GM19099 (cell line): ENCODE results near the gene NINJ1.

Source experiments
- POLR2A ChIP-seq: IDR thresholded peaks from 3 replicates; pipeline ENCODE4 v1.6.1; 2011; ENCODE audit warnings: low read depth; ENCODE audit not compliant: insufficient read length; ENCODE audit errors: extremely low read depth

Gene NINJ1

GRCh38 chr9:93119953-93120845, 13.9 kb downstream of the NINJ1 start:
- no peak for TF ChIP-seq POLR2A

DNA sequence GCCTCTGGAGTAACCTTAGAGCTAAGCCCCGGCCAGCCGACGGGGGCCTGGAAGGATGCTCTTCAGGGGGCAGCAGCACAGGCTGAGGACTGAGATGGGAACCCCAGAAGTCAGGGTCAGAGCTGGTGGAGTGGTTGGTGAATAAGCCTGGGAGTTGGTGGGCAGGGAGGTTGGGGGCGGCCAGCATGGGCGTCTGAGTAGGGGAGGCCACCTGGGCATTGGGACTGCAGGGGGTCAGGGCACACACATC, 14.4 kb downstream of the NINJ1 start:
- TF ChIP-seq POLR2A = no peak

DNA sequence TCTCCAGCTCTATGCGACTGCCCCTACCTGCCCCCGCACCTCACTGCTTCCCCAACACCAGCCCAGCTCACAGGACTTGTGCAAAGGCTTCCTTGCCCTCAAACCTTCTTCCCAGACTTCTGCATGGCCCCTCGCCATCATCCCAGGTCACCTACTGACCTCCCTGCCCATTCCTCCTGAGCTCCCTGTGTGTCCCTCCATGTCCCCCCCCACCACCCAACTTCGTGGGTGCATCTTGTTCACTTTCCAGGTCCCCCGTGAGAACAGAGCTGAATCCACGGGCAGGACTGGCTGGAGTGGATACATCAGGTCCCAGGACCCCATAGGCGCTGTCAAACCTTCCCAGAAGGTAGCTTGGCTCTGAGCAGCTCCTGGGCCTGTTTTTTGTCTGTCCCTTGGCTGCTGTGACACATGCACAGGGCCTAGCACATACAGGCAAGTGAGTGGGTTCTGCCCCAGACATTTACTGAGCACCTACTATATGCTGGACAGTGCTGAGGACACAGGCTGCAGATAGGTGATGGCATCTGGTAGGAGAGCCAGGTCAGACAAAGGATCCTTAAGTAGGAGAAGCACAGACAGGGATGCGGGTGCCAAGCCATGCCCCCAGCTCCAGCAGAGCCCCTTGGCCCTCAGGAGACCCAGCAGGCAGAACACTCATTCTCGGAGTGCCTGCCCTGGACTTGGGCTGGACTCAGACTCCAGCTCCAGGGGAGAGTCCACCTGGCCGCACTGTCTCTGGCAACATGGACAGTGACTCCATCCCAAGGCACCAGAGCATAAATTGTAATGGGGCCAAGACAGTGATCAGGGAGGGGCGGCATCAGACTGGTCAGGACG, 15.0 kb downstream of the NINJ1 start:
- no peak for TF ChIP-seq POLR2A

DNA sequence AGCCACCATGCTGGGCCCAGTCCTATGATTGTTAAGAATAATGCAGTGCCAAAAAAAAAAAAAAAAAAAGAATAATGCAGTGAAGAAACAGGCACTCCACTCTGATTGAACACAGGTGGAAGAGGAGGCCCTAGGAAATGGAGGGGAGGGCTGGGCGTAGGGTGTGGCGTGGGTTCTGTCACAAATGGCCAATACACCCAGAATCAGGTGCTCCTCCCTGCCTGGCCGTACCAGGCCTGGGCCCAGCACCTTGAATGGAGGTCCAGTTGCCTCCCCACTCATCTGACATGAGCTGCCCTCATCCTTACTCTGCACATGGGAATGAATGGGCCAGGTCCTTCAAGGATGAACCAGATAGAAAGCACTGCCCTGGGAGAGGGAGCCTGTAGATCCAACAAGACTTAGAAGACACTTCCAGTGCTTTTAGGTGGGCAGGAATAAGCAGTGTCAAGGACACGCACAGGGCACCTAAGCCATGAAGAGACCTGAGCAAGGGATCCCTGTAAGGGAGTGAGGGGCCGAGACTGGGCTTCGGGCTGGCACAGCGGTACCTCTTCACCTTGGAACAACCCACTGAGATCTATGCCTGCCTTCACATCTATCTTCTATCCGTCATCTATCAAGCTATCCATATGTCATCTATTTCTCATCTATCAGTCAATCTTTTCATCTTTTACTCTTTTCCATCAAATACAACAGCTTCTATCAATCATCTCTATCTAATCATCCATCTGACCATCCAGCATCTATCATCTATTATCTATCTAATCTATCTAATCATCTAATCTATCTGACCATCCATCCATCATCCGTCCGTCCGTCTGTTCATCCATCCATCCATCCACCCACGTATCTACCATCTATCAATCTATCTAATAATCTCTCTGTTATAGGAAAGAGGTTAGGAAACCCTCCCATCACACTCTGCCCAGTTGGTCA, 15.9 kb downstream of the NINJ1 start:
- no peak for TF ChIP-seq POLR2A

DNA sequence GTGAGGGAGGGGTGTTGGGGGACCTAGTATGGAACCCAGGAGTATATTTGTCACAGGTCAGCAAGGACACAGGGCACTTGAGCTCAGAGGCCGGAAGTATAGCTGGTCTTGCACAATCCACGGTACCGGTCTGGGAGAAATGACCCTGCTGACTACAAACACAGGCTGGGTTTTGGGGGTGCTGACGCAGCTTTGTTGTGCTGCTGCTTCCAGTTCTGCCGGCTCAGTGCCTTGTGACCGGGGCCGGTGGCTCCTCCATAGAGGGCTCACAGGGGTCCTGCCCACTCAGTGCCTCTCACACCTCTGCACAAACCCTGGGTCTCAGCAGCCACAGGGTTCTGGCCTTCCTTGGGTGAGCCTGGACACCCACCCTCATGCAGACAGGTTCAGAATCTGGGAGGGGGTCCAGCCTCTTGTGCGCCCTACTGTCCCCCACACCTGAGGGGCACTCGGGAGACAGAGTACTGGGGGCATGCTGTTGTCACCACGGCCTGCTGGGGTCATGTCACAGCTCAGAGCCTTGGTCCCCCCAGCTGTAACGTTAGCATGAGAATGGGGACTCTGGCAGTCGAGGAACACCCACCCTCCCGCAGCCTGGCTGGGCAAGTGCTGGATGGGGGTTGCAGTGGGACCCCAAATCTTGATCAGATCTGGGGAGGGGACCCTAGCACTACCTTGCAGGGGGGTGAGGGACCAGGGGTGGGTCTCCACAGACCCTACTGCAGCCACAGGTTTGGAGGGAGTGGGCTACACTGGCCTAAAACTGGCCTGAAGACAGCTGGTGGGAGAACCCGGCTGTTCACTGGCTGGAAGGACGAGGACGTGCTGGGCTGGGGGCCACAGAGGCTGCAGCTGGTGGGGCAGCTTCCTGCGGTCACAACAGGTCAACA, 17.7 kb downstream of the NINJ1 start:
- TF ChIP-seq POLR2A = no peak

DNA sequence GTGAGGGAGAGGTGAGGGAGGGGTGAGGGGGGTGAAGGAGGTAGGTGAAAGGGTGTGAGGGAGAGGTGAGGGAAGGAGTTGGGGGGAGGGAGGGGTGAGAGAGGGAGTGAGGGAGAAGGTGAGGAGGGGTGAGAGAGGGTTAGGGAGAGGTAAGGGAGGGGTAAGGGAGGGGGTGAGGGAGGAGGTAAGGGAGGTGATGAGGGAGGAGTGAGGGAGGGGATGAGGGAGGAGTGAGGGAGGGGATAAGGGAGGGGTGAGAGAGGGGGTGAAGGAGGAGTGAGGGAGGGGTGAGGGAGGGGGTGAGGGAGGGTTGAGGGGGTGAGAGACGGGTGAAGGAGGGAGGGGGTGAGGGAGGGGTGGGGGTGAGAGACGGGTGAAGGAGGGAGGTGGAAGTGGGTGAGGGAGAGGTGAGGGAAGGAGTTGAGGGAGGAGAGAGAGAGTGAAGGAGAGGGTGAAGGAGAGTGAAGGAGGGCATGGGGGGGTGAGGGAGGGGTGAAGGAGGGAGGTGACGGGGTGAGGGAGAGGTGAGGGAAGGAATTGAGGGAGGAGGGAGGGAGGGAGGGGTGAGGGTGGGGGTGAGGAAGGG, 18.5 kb downstream of the NINJ1 start:
- no peak for TF ChIP-seq POLR2A

DNA sequence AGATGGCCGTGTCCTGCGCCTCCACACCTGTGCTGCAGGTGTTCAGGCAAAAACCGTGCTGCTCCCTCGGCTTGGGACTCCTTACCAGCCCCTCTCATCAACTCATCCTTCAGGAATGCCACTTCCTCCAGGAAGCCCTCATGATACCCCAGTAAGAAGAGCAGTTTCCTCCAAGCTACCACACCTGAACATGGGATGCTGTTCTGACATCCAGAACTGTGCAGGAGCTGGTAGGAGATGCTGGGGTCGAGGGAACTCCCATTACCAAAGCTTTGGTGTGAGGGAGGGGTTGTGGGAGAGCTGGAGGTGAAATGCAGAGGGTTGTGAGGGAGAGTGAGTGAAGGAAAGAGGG, 19.1 kb downstream of the NINJ1 start:
- TF ChIP-seq POLR2A = no peak

- TF ChIP-seq POLR2A = no peak
Observed at GRCh38 chr9:93114169-93114983, 19.7 kb downstream of the NINJ1 start.

GRCh38 chr9:93112864-93113389, 21.1 kb downstream of the NINJ1 start:
- no peak for TF ChIP-seq POLR2A

GRCh38 chr9:93112116-93112863, 21.8 kb downstream of the NINJ1 start:
- TF ChIP-seq POLR2A = no peak

- no peak for TF ChIP-seq POLR2A
Observed at GRCh38 chr9:93111371-93112115, 22.5 kb downstream of the NINJ1 start.
